Measurements from ENCODE around the gene THSD7A. TPM values are rescaled to one million over a fixed set of nuclear protein-coding genes. Genes with fewer than 3 reads are reported as not detected.

The THSD7A gene
- polyA plus RNA-seq, 1 donor from 2014 or later = 18.5 TPM

DNA sequence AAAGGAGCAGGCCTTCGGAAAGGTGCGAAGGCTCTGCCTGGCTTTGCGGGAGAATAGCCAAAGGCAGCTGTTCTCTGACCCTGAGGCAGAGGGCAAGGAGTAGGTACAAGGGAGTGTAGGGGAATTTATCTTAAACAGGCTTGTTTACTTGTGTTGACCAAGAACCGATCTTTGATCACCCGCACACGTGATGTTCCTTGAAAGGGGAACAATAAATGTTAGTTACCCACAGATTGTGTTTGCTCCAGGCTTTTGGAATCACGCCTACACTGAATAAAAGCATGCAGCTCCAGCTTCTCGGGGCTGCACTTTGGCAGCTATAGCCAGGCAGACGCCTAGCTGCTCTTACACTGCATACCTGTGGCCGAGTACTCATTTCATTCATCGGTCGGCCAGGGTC lies 437.6 kb downstream of the THSD7A start:
- no peak overlapping the region for H3K9ac ChIP-seq (ENCODE audit: low read length)
- no peaks in the 10 kb centered on the region for H3F3A ChIP-seq (ENCODE audit: insufficient read depth, low read length, poor library complexity, severe bottlenecking)
- H3K27ac ChIP-seq (ENCODE audit: low read length) = no peak overlapping the region
- no peaks in the 10 kb centered on the region for H3K36me3 ChIP-seq (ENCODE audit: insufficient read depth, low read length)
- H3K4me2 ChIP-seq (ENCODE audit: low read length) = no peak overlapping the region
- H3K27me3 ChIP-seq (ENCODE audit: insufficient read depth, low read depth, low read length) = no peaks in the 10 kb centered on the region
- no peak for TF ChIP-seq EZH2 (IDR thresholded peaks at IDR 0.05; ENCODE audit: borderline replicate concordance, insufficient read depth, low read length, poor library complexity, severe bottlenecking)
- TF ChIP-seq MXI1 (conservative IDR thresholded peaks at IDR 0.05; ENCODE audit: poor library complexity, severe bottlenecking) = no peak
- TF ChIP-seq RAD21 (conservative IDR thresholded peaks at IDR 0.05) = no peak
- TF ChIP-seq, protein P1, sequence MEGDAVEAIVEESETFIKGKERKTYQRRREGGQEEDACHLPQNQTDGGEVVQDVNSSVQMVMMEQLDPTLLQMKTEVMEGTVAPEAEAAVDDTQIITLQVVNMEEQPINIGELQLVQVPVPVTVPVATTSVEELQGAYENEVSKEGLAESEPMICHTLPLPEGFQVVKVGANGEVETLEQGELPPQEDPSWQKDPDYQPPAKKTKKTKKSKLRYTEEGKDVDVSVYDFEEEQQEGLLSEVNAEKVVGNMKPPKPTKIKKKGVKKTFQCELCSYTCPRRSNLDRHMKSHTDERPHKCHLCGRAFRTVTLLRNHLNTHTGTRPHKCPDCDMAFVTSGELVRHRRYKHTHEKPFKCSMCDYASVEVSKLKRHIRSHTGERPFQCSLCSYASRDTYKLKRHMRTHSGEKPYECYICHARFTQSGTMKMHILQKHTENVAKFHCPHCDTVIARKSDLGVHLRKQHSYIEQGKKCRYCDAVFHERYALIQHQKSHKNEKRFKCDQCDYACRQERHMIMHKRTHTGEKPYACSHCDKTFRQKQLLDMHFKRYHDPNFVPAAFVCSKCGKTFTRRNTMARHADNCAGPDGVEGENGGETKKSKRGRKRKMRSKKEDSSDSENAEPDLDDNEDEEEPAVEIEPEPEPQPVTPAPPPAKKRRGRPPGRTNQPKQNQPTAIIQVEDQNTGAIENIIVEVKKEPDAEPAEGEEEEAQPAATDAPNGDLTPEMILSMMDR (IDR thresholded peaks at IDR 0.05; ENCODE audit: poor library complexity, severe bottlenecking) = no peak
- TF ChIP-seq, protein P2, sequence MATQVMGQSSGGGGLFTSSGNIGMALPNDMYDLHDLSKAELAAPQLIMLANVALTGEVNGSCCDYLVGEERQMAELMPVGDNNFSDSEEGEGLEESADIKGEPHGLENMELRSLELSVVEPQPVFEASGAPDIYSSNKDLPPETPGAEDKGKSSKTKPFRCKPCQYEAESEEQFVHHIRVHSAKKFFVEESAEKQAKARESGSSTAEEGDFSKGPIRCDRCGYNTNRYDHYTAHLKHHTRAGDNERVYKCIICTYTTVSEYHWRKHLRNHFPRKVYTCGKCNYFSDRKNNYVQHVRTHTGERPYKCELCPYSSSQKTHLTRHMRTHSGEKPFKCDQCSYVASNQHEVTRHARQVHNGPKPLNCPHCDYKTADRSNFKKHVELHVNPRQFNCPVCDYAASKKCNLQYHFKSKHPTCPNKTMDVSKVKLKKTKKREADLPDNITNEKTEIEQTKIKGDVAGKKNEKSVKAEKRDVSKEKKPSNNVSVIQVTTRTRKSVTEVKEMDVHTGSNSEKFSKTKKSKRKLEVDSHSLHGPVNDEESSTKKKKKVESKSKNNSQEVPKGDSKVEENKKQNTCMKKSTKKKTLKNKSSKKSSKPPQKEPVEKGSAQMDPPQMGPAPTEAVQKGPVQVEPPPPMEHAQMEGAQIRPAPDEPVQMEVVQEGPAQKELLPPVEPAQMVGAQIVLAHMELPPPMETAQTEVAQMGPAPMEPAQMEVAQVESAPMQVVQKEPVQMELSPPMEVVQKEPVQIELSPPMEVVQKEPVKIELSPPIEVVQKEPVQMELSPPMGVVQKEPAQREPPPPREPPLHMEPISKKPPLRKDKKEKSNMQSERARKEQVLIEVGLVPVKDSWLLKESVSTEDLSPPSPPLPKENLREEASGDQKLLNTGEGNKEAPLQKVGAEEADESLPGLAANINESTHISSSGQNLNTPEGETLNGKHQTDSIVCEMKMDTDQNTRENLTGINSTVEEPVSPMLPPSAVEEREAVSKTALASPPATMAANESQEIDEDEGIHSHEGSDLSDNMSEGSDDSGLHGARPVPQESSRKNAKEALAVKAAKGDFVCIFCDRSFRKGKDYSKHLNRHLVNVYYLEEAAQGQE (IDR thresholded peaks at IDR 0.05; ENCODE audit: borderline replicate concordance) = no peak
- TF ChIP-seq POLR2AphosphoS5 (IDR thresholded peaks at IDR 0.05) = no peak
- TF ChIP-seq SMC3 (conservative IDR thresholded peaks at IDR 0.05; ENCODE audit: poor library complexity) = no peak
- no peak for TF ChIP-seq EP300 (conservative IDR thresholded peaks at IDR 0.05; ENCODE audit: poor library complexity, severe bottlenecking)
- TF ChIP-seq TAF1 (IDR thresholded peaks at IDR 0.05; ENCODE audit: low read depth) = no peak
- no peak overlapping the region for H2AFZ ChIP-seq (ENCODE audit: low read depth, low read length)
- H4K20me1 ChIP-seq (ENCODE audit: insufficient read depth) = no peaks in the 10 kb centered on the region
- no peaks in the 10 kb centered on the region for H3K9me2 ChIP-seq (ENCODE audit: insufficient read depth, low read length)
- H3K4me3 ChIP-seq (ENCODE audit: low read length) = no peak overlapping the region
- H3K9me3 ChIP-seq (ENCODE audit: low read length) = no peaks in the 10 kb centered on the region
- H3K79me2 ChIP-seq (replicated peaks; ENCODE audit: insufficient read depth, low read length) = no peaks in the 10 kb centered on the region

GRCh38 chr7:11379641-11380040 lies 452.4 kb downstream of the THSD7A start:
- Histone ChIP-seq H3K4me3 (ENCODE audit: low read length) (no peak overlapping the region), H3K9me2 (ENCODE audit: insufficient read depth, low read length) (no peaks in the 10 kb centered on the region), H3K27ac (ENCODE audit: low read length) (no peak overlapping the region), H2AFZ (ENCODE audit: low read depth, low read length) (no peak overlapping the region), H3K79me2 (replicated peaks; ENCODE audit: insufficient read depth, low read length) (no peaks in the 10 kb centered on the region), H4K20me1 (ENCODE audit: insufficient read depth) (no peaks in the 10 kb centered on the region), H3K9ac (ENCODE audit: low read length) (no peak overlapping the region), H3K36me3 (ENCODE audit: insufficient read depth, low read length) (peaks cover 4% of the 10 kb centered on the region), H3K4me2 (ENCODE audit: low read length) (no peak overlapping the region), H3F3A (ENCODE audit: insufficient read depth, low read length, poor library complexity, severe bottlenecking) (no peaks in the 10 kb centered on the region), H3K9me3 (ENCODE audit: low read length) (no peaks in the 10 kb centered on the region), H3K27me3 (ENCODE audit: insufficient read depth, low read depth, low read length) (no peaks in the 10 kb centered on the region)
- TF ChIP-seq POLR2AphosphoS5 (IDR thresholded peaks at IDR 0.05) = peak; percentile 19
- TF ChIP-seq TAF1 (IDR thresholded peaks at IDR 0.05; ENCODE audit: low read depth) = no peak

DNA sequence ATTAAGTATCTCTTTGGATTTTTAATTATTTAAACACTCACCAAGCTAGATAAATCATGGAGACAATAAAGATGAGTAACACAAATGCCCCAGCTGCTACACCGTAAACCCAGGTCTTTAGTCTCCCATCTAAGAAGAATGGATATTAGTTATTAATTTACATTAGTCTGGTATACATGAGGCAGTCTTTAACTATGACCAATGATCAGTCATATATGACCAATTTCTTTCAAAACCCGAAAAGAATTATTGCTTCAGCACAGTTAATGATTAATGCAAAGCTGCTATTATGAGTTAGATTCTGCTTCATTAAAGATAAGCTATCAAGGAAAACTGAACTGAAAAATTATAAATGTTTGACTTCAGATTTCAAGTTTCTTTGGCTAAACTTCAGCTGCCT lies 455.5 kb downstream of the THSD7A start:
- TF ChIP-seq EZH2 (IDR thresholded peaks at IDR 0.05; ENCODE audit: borderline replicate concordance, insufficient read depth, low read length, poor library complexity, severe bottlenecking) (no peak), EP300 (conservative IDR thresholded peaks at IDR 0.05; ENCODE audit: poor library complexity, severe bottlenecking) (no peak), RAD21 (conservative IDR thresholded peaks at IDR 0.05) (no peak), MXI1 (conservative IDR thresholded peaks at IDR 0.05; ENCODE audit: poor library complexity, severe bottlenecking) (no peak), TAF1 (IDR thresholded peaks at IDR 0.05; ENCODE audit: low read depth) (no peak), SMC3 (conservative IDR thresholded peaks at IDR 0.05; ENCODE audit: poor library complexity) (no peak), POLR2AphosphoS5 (IDR thresholded peaks at IDR 0.05) (no peak)
- TF ChIP-seq, protein P1 (IDR thresholded peaks at IDR 0.05; ENCODE audit: poor library complexity, severe bottlenecking) = no peak
- TF ChIP-seq, protein P2 (IDR thresholded peaks at IDR 0.05; ENCODE audit: borderline replicate concordance) = no peak
- Histone ChIP-seq H2AFZ (ENCODE audit: low read depth, low read length) (no peak overlapping the region), H3K4me2 (ENCODE audit: low read length) (no peak overlapping the region)

More for the DNA sequence above, 455.5 kb downstream of the THSD7A start:
- no peaks in the 10 kb centered on the region for H3K79me2 ChIP-seq (replicated peaks; ENCODE audit: insufficient read depth, low read length)
- no peak overlapping the region for H3K27ac ChIP-seq (ENCODE audit: low read length)
- H4K20me1 ChIP-seq (ENCODE audit: insufficient read depth) = no peaks in the 10 kb centered on the region
- no peaks in the 10 kb centered on the region for H3K27me3 ChIP-seq (ENCODE audit: insufficient read depth, low read depth, low read length)
- no peak overlapping the region for H3K4me3 ChIP-seq (ENCODE audit: low read length)
- H3K9ac ChIP-seq (ENCODE audit: low read length) = no peak overlapping the region
- H3K9me3 ChIP-seq (ENCODE audit: low read length) = no peaks in the 10 kb centered on the region
- no peaks in the 10 kb centered on the region for H3K9me2 ChIP-seq (ENCODE audit: insufficient read depth, low read length)
- no peaks in the 10 kb centered on the region for H3F3A ChIP-seq (ENCODE audit: insufficient read depth, low read length, poor library complexity, severe bottlenecking)
- peaks cover 4% of the 10 kb centered on the region for H3K36me3 ChIP-seq (ENCODE audit: insufficient read depth, low read length)
